ENCODE measurements around the gene MACROH2A2. TPM values are rescaled to one million over a fixed set of nuclear protein-coding genes. Genes with fewer than 3 reads are reported as not detected.

Gene MACROH2A2
- 10 to 100 TPM in 3 of 4 donors, 1 to 10 TPM in 1; 7.0 to 21.8 (median 15.0) TPM for total RNA-seq

- H3K4me3 ChIP-seq (replicated peaks in 1 of 3): peak within 1 kb of the TSS; percentile 43 to 68 (median 65)
- peak; percentile 69 for DNase-seq
- H3K4me1 ChIP-seq: peaks cover 0 to 4% of the 10 kb centered on the region in 2 donors
- no peaks in the 10 kb centered on the region for H3K36me3 ChIP-seq
- no peaks in the 10 kb centered on the region for H3K9me3 ChIP-seq
- intact Hi-C loops (cut with DNase I): no loop called here
- TF ChIP-seq, protein P1, sequence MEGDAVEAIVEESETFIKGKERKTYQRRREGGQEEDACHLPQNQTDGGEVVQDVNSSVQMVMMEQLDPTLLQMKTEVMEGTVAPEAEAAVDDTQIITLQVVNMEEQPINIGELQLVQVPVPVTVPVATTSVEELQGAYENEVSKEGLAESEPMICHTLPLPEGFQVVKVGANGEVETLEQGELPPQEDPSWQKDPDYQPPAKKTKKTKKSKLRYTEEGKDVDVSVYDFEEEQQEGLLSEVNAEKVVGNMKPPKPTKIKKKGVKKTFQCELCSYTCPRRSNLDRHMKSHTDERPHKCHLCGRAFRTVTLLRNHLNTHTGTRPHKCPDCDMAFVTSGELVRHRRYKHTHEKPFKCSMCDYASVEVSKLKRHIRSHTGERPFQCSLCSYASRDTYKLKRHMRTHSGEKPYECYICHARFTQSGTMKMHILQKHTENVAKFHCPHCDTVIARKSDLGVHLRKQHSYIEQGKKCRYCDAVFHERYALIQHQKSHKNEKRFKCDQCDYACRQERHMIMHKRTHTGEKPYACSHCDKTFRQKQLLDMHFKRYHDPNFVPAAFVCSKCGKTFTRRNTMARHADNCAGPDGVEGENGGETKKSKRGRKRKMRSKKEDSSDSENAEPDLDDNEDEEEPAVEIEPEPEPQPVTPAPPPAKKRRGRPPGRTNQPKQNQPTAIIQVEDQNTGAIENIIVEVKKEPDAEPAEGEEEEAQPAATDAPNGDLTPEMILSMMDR (IDR thresholded peaks at IDR 0.05): peak in 3 of 6 experiments; percentile 19 to 40 (median 33)
- TF ChIP-seq POLR2A (IDR thresholded peaks at IDR 0.05): peak in 1 of 2 donors; percentile 43
- WGBS, 2 donors: 1% methylated on average over 29 to 53 of the region's 58 CpGs
- peak within 1 kb of the TSS; percentile 3 to 56 (median 40) for H3K27ac ChIP-seq
- no peaks in the 10 kb centered on the region for H3K27me3 ChIP-seq
These were observed at the start of gene MACROH2A2 for GRCh38 chr10:70052462-70053217. MACROH2A2 (plus strand) TSS chr10:70052846; CDS start chr10:70075659, 22,813 bp downstream.

- no peak overlapping the region for H3K27ac ChIP-seq
- H3K4me3 ChIP-seq (replicated peaks in 1 of 3): no peak overlapping the region
- intact Hi-C loops (cut with DNase I): no loop called here
- H3K36me3 ChIP-seq: no peaks in the 10 kb centered on the region
- no peaks in the 10 kb centered on the region for H3K27me3 ChIP-seq
- no peak for DNase-seq
- TF ChIP-seq POLR2A (IDR thresholded peaks at IDR 0.05): no peak
- TF ChIP-seq, protein P1 (IDR thresholded peaks at IDR 0.05): no peak
- H3K4me1 ChIP-seq: no peaks in the 10 kb centered on the region
- 83 to 84% methylated on average over 8 to 9 of the region's 9 CpGs for WGBS, 2 donors
- H3K9me3 ChIP-seq: no peaks in the 10 kb centered on the region
These were observed 45.4 kb upstream of the MACROH2A2 start for GRCh38 chr10:70007116-70007820.

- no peak for DNase-seq
- H3K27me3 ChIP-seq: no peaks in the 10 kb centered on the region
- no peak for TF ChIP-seq POLR2A (IDR thresholded peaks at IDR 0.05)
- TF ChIP-seq, protein P1 (IDR thresholded peaks at IDR 0.05): no peak
- H3K9me3 ChIP-seq: no peaks in the 10 kb centered on the region
- no peaks in the 10 kb centered on the region for H3K4me1 ChIP-seq
- intact Hi-C loops (cut with DNase I): no loop called here
- no peak overlapping the region for H3K4me3 ChIP-seq (replicated peaks in 1 of 3)
- H3K27ac ChIP-seq: no peak overlapping the region
- no peaks in the 10 kb centered on the region for H3K36me3 ChIP-seq
These were observed 21.4 kb upstream of the MACROH2A2 start for GRCh38 chr10:70031215-70031614.

DNA sequence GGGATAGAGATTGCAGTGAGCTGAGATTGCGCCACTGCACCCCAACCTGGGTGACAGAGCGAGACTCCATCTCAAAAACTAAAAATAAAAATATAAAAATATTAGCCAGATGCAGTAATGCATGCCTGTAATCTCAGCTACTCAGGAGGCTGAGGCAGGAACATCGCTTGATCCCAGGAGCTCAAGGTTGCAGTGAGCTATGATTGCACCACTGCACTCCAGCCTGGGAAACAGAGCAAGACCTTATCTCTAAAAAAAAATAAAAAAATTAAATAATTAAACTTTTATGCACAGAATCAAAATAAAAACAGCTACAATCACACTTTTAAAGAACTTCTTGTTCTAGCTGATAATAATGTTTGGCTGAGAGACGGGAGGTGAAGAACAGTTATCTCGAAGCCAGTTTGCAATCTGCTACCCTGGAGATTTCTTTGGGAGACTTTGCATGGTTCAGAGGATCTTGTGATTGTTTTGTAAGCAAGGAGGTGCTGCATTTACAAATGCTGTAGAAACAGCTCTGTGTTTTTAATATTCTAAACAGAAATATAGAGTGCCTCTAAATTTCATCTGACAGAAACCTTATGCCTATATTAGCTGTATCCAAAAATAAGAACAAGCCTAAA, 19.9 kb upstream of the MACROH2A2 start:
- H3K9me3 ChIP-seq: no peaks in the 10 kb centered on the region
- TF ChIP-seq, protein P1 (IDR thresholded peaks at IDR 0.05): no peak
- TF ChIP-seq POLR2A (IDR thresholded peaks at IDR 0.05): no peak
- DNase-seq: no peak
- H3K36me3 ChIP-seq: no peaks in the 10 kb centered on the region
- H3K4me1 ChIP-seq: no peaks in the 10 kb centered on the region
- no peak overlapping the region for H3K4me3 ChIP-seq (replicated peaks in 1 of 3)
- H3K27ac ChIP-seq: no peak overlapping the region
- intact Hi-C loops (cut with DNase I): no loop called here
- H3K27me3 ChIP-seq: no peaks in the 10 kb centered on the region
- WGBS, 2 donors: 80 to 88% methylated on average over 5 of the region's 5 CpGs

Measured in thyroid gland (tissue), 4 donors.